ENCODE results near the gene CD101. TPM values are rescaled to one million over a fixed set of nuclear protein-coding genes. Genes with fewer than 3 reads are reported as not detected.
A peak's percentile ranks its signal among the peaks of the same experiment; 100 is the strongest.

CD101 gene
- polyA plus RNA-seq, 1 donor, result 3.6 TPM

DNA sequence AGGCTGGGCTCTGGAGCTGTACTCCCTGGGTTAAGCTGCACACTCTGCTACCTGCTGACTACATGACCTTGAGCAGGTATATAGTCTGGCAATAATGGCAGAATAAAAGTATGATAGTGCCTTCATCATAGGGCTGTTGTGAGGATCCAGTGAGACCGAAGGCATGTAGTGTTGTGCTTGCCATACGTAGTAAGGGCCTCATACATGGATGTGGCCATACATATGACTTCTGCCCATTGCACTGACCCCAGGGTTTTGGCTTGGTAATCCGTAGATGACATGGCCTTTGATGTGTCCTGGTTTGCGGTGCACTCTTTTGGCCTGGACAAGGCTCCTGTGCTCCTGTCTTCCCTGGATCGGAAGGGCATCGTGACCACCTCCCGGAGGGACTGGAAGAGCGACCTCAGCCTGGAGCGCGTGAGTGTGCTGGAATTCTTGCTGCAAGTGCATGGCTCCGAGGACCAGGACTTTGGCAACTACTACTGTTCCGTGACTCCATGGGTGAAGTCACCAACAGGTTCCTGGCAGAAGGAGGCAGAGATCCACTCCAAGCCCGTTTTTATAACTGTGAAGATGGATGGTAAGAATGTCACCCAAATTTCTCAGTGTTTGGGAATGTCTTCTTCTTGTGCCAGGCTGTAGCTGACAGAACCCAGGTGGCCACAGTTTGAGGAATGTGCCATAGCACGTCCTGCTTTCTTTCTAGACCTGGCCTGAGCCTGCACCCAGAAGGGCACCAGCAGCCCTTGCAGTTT, 17.0 kb upstream of the CD101 start:
- DNase-seq, result no peak

DNA sequence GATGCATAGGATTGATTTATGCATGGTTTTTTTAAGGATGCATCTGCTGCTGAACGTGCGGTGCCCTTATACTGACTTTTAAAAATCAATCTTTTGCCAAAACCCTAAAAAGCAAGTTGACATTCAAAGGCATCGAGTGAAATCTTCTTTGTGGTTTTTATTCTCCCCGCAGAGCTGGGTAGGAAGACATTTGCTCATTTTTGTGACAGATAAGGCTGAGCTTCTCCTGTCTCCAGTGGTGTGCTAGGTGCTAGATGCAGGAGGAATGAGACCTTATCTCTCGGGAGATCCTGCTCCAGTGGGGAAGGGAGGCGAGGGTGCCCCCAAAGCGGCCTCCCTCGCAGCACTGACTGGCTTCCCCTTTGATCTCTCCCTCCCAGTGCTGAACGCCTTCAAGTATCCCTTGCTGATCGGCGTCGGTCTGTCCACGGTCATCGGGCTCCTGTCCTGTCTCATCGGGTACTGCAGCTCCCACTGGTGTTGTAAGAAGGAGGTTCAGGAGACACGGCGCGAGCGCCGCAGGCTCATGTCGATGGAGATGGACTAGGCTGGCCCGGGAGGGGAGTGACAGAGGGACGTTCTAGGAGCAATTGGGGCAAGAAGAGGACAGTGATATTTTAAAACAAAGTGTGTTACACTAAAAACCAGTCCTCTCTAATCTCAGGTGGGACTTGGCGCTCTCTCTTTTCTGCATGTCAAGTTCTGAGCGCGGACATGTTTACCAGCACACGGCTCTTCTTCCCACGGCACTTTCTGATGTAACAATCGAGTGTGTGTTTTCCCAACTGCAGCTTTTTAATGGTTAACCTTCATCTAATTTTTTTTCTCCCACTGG, 14.9 kb upstream of the CD101 start:
- no peak for DNase-seq

DNA sequence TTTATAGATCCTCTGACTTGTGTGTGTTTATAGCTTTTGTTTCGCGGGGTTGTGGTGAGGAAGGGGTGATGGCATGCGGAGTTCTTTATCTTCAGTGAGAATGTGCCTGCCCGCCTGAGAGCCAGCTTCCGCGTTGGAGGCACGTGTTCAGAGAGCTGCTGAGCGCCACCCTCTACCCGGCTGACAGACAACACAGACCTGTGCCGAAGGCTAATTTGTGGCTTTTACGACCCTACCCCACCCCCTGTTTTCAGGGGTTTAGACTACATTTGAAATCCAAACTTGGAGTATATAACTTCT, 14.4 kb upstream of the CD101 start:
- no peak for DNase-seq

DNA sequence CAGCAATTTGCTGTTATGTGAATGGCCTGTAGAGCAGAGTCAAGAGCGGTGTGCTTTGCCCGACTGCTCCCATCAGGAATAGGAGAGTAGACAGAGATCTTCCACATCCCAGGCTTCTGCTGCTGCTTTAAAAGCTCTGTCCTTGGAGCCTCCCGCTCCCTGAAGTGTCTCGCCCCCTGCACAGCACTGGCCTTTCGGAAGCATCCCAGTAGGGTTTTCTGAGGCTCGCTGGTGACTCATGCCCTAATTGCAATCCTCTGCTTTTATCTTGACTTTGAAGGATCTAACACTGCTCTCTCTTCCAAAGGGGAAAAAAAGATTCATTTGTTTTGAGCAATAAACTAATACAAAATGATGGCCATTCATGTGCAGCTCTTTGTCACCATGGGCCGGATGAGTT, 13.3 kb upstream of the CD101 start:
- no peak for DNase-seq

DNA sequence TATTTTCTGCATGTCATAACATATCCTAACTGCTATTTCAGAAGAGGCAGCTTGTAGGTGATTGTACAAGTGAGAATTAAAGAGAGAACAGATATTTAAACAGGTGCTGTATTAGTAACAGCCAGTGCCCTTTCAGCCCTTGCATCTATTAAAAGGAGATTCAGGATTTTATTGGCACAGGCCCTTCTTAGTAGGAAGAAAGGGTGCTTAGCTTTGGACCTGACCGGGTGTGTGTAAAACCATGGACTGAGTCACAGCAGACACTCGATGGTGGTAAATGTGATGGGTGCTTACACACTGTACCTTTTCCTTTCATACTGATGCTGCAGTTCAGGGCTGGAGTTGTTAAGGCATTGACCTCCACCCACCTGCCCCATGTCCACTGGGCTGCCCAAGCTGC, 12.7 kb upstream of the CD101 start:
- DNase-seq, result no peak

DNA sequence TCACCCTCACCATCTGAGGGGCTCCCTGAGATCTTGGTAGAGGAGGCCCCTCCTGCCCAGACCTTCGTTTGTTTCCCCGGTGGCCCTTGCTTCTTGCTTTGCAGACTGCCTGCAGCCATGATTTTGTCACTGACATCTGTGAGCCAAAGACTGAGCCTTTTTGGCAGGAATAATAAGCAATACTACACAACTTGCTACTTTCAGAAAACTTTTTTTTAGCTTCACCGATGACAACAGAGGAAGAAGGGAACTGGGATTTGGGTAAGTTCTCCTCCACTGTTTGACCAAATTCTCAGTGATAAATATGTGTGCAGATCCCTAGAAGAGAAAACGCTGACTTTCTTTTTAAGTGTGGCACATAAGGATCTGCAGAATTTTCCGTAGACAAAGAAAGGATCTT, 11.7 kb upstream of the CD101 start:
- DNase-seq, result no peak

DNA sequence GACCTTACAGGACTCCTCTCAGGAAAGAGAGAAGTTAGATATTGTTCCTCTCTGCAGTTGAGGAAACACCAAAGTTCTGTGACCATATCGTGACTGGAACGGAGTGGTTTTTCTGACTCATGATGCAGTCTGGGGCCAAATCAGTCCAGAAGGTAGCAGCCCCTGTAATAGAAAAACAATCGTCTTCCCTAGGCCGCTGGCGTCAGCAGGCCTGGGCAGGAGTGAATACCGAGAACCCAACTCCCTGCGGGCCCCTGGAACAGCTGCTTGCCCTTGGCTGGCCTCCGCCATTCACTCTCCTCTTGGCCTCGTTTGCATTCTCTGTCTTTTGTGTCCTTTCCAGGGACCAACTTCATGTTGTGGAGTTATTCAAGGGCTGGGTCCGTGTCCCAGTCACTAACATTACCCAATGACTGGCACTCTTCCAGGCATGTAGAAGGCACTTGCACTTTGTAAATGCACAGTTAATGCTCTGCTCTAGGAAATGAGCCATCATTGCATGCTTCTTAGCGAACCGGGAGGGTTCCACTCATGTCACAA, 10.9 kb upstream of the CD101 start:
- DNase-seq, result no peak

DNA sequence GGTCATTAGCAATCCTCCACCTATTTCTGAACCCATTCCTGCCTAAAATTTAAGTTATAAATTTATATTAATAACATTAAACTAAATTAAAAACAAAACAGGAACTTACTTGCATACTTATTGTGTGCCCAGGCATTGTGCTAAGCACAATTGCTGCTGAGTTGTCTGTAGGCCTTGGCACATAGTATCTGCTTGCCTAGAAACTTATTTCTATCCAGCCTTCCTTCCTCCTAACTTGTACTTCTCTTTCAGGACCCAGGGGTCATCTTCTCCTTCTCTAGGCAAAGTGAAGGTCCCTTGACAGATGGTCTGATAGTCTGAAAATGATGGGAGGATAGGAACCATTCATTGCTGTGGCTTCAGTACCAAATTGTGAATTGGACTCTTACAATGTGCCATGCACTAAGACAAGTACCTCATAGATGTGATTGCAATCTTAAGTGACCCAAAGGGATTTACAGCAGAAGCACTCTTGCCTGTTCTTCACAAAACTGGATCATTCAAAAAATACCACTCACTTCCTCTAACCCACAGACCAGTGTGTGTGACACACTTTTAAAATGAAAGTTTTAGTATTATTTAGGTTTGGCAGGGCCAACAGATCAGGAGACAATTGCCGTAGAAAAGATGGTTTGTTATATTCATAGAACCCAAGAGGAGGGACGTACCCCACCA, 10.3 kb upstream of the CD101 start:
- no peak for DNase-seq

DNA sequence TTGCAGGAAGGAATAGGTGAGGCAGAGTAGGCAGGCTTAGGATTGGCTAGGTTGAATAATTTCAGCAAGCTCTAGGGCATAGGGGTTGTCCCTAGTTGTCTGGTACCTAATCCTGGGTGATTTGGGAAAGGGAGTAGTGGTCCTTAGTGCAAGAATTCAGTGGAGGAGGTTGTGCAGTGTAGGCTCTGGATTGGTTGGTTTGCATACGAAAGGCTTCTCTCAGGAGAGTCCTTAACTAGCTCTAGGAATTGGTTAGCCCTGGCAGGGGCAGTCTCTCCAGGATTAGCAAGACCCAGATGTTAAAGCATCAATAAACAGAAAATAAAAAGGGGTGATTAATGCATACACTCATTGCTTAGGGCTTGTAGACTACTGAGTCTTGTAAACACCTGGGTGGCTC, 9.6 kb upstream of the CD101 start:
- DNase-seq, result no peak

DNA sequence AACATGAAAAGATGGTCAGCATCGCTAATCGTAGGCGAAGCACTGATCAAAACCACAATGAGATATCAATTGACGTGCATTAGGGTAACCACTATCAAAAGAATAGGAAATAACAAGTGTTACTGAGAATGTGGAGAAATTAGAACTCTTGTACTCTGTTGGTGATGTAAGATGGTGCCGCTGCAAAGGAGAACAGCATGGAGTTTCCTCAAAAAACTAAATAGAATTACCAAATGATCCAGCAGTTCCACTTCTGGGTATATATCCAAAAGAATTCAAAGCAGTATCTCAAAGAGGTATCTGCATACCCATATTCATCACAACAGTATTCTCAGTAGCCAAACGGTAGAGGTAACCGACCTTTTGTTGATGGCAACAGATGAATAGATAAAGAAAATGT, 8.3 kb upstream of the CD101 start:
- DNase-seq, result no peak

DNA sequence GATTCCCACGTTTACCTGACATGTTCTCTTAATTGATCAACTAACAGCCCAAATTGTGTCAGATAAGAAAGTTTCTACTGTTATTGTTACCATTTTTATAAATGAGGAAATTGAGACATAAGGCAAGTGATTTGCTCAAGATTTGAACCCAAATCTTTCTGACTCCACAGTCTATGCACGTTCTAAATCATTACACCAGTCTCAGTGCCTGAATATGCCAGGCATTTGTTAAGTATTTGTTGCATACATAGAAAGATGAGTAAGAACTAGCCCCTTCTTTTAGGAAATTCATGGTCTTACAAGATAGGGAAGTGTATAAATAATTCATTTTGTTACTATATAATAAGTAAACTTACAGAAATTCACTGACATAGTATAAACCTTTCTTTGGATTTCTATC, 7.1 kb upstream of the CD101 start:
- no peak for DNase-seq

DNA sequence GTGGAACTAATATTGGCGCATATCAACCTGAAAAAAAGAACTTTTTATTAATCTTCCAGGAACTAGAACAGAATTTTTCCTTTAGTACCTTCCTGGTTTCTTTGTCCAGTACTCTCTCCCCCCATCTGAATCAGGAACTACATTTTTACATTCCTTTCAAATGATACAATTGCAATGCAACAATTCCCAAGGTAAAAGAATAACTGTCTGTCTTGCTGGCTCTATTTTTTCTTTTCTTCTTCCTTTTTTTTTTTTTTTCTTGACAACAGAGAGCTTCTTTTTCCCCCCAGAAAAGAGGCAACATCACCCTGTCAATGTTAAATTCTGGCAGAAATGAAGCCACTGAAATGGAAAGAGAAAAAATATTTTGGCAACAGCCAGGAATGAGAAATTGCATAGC, 4.5 kb upstream of the CD101 start:
- no peak for DNase-seq

DNA sequence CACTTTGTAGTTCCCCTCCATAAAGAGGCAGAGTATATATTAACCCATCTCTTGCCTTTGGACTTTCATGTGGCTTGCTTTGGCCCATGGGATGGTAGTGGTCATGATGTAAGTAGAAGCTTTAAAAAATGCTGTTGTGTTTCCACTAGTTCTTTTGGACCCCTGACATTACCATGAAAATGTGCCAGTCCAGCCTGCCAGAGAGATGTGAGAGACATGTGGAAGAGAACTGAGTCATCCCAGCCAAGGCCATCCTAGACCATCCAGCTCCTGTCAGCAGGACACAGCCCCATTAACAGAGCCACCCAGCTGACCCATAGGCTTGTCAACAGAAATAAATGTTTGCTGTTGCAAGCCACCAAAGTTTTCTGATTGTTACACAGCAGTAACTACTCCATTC, 3.9 kb upstream of the CD101 start:
- no peak for DNase-seq

DNA sequence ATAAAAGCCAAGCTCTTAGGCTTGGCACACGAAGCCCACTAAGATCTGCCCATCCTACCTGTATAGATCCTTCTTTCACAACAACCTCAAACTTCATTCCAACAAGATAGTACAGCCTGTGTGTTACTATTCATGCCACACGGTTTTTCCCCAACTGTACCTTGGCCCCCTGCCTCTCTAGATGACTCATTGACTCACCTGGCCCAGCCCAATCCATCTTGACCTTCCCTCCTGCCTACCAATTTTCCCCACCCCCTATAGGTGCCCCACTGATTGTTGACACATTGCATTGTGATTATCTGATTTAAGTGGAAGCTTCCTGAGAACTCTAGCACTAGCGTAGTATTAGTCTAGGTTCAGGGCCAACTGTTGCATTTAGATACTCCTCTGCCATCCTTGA, 2.0 kb upstream of the CD101 start:
- DNase-seq, result no peak

DNA sequence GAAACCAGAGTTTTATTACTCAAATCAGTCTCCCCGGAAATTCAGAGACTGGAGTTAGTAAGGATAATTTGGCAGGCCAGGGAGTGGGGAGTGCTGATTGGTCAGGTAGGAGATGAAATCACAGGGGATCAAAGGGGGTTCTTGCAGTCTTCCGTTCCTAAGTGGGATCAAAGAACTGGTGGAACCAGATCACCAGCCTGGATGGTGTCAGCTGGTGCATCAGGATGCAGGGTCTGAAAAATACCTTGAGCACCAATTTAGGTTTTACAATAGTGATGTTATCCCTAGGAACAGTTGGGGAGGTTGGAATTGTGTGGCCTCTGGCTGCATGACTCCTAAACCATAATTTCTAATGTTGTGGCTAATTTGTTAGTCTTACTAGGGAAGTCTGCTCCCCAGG, 1.4 kb upstream of the CD101 start:
- DNase-seq, result no peak

DNA sequence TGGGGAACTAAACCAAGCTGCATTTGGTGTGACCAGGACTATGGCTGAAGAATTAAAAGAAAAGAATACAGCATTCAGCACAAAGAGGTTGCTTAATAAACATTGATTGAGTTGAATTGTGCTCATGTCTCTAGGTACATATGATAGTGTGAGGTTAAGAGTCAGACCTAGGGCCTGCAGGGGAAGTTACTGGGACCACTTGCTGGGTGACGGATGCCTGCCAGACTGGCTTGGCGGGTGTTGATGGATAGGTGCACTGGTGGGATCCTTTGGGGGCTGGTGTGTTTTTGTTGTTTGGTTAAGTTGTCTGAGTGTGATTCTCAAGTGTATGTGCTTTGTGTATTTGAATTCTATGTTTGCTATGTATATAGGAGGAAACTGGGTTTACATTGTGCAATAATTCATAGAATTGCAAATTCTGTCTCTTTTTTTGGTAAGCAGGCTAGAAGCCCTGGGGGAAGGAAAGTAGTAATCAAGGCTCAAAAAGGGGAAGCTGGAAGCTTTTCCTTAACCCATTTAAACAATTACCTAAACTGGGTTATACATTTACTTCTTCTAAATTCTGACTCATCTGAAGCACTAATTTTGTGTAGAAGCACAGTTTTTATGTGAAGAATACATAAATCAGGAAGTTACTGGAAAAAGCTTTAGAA, 1.8 kb downstream of the CD101 start:
- no peak for DNase-seq

DNA sequence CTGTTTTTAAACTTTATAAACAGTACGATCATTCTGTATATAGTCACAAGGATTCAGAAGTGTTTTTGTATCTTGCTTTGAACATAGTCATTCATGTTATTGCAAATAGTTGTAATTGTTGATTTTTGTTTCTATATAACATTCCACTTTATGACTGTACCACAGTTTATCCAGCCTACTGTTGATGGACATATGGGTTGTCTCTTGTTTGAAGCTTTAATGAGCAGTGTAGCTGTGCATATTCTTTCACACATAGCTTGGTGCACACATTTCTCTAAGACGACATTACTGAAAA, 6.1 kb downstream of the CD101 start:
- DNase-seq, result no peak

DNA sequence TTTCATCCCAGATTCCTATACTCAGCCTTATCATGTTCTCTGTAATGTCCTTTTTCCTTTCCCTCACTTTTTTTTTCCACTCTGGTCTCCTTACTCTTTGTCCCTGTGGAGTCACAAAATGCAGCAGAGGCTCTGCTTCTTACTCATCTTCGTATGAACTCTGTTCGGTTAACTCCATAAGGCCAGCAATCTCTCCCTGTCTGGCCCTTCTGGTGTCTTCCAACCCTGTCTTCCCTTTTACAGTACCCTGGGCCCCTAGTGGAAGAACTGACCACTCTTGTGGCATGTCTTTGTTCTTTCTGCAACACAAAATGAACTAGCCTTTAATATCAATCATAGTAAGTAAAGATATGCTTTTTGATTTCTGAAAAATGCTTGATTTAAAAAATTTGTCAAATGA, 7.1 kb downstream of the CD101 start:
- DNase-seq, result no peak

DNA sequence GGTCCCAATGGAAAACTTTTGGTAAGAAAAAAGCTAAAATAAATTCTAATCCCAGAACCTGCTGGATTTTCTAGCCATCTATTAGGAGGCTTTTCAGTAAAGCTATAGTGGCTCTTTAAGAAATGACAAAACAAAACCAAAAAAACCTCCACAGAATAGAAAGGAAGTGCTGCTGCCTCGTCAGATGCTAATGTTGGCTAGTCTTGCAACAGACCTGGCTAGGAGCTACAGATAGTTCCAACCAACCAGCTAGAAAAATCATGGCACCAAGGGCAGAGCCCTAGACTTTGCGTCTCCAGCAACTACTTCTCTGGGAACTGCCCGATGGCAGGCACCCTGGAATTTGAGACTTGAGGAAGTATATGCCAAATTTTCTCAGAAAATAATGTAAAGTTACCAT, 7.6 kb downstream of the CD101 start:
- DNase-seq, result no peak

DNA sequence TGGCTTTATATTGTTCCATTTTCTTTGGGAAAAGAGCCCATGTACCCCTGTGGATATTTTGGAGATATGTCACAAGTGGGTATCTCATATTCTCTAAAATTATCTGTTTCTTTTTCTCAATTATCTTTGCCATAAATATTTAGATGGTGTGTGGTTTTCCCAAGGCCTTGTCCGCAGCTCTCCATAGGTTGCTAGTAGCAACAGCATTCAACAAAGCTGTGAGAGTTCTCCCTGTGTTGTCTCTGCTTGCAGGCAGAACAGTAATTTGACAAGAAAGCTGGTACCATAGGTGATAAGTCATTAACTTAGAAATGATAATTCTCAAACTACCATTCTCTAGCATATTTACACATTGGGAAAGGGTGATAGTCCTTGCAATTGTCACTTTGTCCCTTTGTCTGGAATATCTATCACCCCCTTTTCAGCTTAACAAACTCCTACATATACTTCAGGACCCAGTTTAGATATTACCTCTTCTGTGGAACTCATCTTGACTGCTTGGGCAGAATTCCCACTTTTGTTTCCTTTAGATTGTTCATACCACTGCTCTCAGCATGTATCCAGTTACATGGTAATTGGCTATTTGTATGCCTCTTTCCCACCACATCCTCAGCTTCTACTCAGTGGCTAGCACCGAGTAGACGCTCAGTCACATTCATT, 8.9 kb downstream of the CD101 start:
- DNase-seq, result no peak

DNA sequence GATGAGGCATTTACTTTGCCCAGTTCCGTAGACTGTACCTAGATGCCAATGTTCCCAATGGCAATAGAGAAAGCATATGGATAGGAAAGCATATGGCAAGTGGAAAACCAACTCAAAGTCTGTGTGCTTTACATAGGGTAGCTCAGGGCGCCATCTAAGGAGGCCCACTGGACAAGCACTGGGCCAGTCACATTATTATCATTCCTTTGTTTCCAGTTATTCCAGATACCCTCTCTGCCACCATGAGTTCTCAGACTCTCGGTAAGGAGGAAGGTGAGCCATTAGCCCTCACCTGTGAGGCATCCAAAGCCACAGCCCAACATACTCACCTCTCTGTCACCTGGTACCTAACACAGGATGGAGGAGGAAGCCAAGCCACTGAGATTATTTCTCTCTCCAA, 9.8 kb downstream of the CD101 start:
- DNase-seq, result no peak

DNA sequence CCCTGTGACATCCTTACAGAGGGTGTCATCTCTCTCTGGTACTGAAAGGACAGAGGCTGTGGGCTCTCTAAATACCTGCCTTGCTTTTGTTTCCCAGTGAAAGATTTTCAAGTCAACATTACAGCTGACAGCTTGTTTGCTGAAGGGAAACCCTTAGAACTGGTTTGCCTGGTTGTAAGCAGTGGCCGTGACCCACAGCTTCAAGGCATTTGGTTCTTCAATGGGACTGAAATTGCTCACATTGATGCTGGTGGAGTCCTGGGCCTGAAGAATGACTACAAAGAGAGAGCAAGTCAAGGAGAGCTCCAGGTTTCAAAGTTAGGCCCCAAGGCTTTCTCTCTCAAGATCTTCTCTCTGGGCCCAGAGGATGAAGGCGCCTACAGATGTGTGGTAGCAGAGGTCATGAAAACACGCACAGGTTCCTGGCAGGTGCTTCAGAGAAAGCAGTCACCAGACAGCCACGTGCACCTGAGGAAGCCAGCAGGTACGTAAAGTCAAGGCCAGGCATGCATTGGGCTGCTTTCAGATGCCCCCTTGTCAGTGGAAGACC, 11.8 kb downstream of the CD101 start:
- peak; percentile 51 for DNase-seq
